CD14-positive monocyte (primary cell): Measurements from ENCODE around the gene OXSR1. TPM values are rescaled to one million over a fixed set of nuclear protein-coding genes. Genes with fewer than 3 reads are reported as not detected.

Source experiments
- DNase-seq, 3 donors: peaks; one replicate each; pipeline ENCODE4 v3.0.0-alpha.2; 2011 to 2022
- H2AFZ ChIP-seq: 2 replicates; pipeline ENCODE4 v1.6.0; 2012; ENCODE audit warnings: mild to moderate bottlenecking, low read depth, low read length, inconsistent platforms; ENCODE audit not compliant: insufficient read depth, poor library complexity, severe bottlenecking
- H3K27ac ChIP-seq, 2 donors: 1 replicate in 1 of 2; 2 replicates in 1 of 2; pipeline ENCODE4 v1.5.1; 2012 to 2013; ENCODE audit warnings: low read length in 2 of 2, control low read depth in 1 of 2, inconsistent platforms in 1 of 2, low read depth in 1 of 2, mild to moderate bottlenecking in 1 of 2
- H3K27me3 ChIP-seq, 2 donors: one replicate each; pipeline versions ENCODE4 v1.6.0 to v1.6.1; 2011 to 2013; ENCODE audit warnings: low read length in 2 of 2; ENCODE audit not compliant: control insufficient read depth in 2 of 2, insufficient read depth in 2 of 2
- H3K36me3 ChIP-seq, 2 donors: replicated peaks in 1 of 2; 1 replicate in 1 of 2; 2 replicates in 1 of 2; pipeline versions ENCODE4 v1.5.1 to v1.6.1; 2012 to 2013; ENCODE audit warnings: low read length in 2 of 2, control low read depth in 1 of 2, inconsistent platforms in 1 of 2, mild to moderate bottlenecking in 1 of 2; ENCODE audit not compliant: insufficient read depth in 2 of 2, control insufficient read depth in 1 of 2
- H3K4me1 ChIP-seq, 2 donors: 1 replicate in 1 of 2; 2 replicates in 1 of 2; pipeline versions ENCODE4 v1.5.1 to v1.6.1; 2012 to 2013; ENCODE audit warnings: low read length in 2 of 2, control low read depth in 1 of 2, inconsistent platforms in 1 of 2, mild to moderate bottlenecking in 1 of 2, moderate library complexity in 1 of 2; ENCODE audit not compliant: insufficient read depth in 2 of 2, control insufficient read depth in 1 of 2
- H3K4me2 ChIP-seq: replicated peaks from 2 replicates; pipeline ENCODE3; 2012; ENCODE audit warnings: low read length, moderate library complexity, mild to moderate bottlenecking; ENCODE audit not compliant: poor library complexity, severe bottlenecking; ENCODE audit errors: extremely low read depth
- H3K4me3 ChIP-seq, 3 experiments: fragments of 200-600 bp in 1 of 3; sonication (generic) in 1 of 3; replicated peaks in 1 of 3; 1 replicate in 2 of 3; 2 replicates in 1 of 3; pipeline ENCODE4 v1.5.1; 2011 to 2013; ENCODE audit warnings: low read length in 3 of 3, mild to moderate bottlenecking in 3 of 3, control low read depth in 2 of 3, low read depth in 2 of 3, inconsistent platforms in 1 of 3, moderate library complexity in 1 of 3
- H3K79me2 ChIP-seq: 2 replicates; pipeline ENCODE4 v1.6.0; 2012; ENCODE audit warnings: mild to moderate bottlenecking, control low read depth, inconsistent platforms, low read length, moderate library complexity; ENCODE audit not compliant: insufficient read depth
- H3K9ac ChIP-seq: 2 replicates; pipeline ENCODE4 v1.6.0; 2017; ENCODE audit warnings: low read length, mild to moderate bottlenecking; ENCODE audit not compliant: insufficient read depth, poor library complexity, severe bottlenecking
- H3K9me3 ChIP-seq, 2 donors: replicated peaks in 1 of 2; 1 replicate in 1 of 2; 2 replicates in 1 of 2; pipeline versions ENCODE4 v1.5.1 to v1.6.1; 2012 to 2013; ENCODE audit warnings: low read length in 2 of 2, control low read depth in 1 of 2; ENCODE audit not compliant: control insufficient read depth in 1 of 2, insufficient read depth in 1 of 2
- H4K20me1 ChIP-seq: 2 replicates; pipeline ENCODE4 v1.6.0; 2012; ENCODE audit warnings: mild to moderate bottlenecking, low read length, control low read depth, moderate library complexity; ENCODE audit not compliant: insufficient read depth
- H3K27ac Mint-ChIP-seq, 7 donors: one replicate each; pipeline ENCODE4 v1.8.0; 2020; ENCODE audit warnings: mild to moderate bottlenecking in 7 of 7, mixed read lengths in 7 of 7, moderate library complexity in 6 of 7, inconsistent platforms in 2 of 7
- H3K27me3 Mint-ChIP-seq, 3 donors: one replicate each; pipeline ENCODE4 v1.8.0; 2021 to 2022; ENCODE audit warnings: low read depth in 3 of 3, mild to moderate bottlenecking in 3 of 3, mixed read lengths in 3 of 3, moderate library complexity in 3 of 3, inconsistent platforms in 1 of 3
- H3K36me3 Mint-ChIP-seq, 2 donors: one replicate each; pipeline ENCODE4 v1.8.0; 2020; ENCODE audit warnings: mixed read lengths in 2 of 2, inconsistent platforms in 1 of 2, mild to moderate bottlenecking in 1 of 2
- H3K4me1 Mint-ChIP-seq: one replicate; pipeline ENCODE4 v1.8.0; 2020; ENCODE audit warnings: mild to moderate bottlenecking, mixed read lengths
- H3K4me3 Mint-ChIP-seq, 2 donors: one replicate each; pipeline ENCODE4 v1.8.0; 2020; ENCODE audit warnings: mild to moderate bottlenecking in 2 of 2, mixed read lengths in 2 of 2, moderate library complexity in 1 of 2
- H3K9me3 Mint-ChIP-seq, 7 donors: one replicate each; pipeline ENCODE4 v1.8.0; 2020 to 2022; ENCODE audit warnings: mixed read lengths in 7 of 7, mild to moderate bottlenecking in 6 of 7, moderate library complexity in 6 of 7, inconsistent platforms in 2 of 7
- WGBS: methylation state at CpG from one replicate; pipeline ENCODE4 v1.1.5; 2013; ENCODE audit warnings: missing lambda C conversion rate; ENCODE audit not compliant: insufficient coverage; 5-methylcytosine and 5-hydroxymethylcytosine counted together
- intact Hi-C, 2 donors: fragments of 100-400 bp; cut with micrococcal nuclease; formaldehyde crosslinking; loops; one replicate each; pipeline versions ENCODE4 v1.15.0 to v1.15.1; 2023
- polyA plus RNA-seq, 3 donors: library from polyadenylated mRNA; depleted of rRNA in 1 of 3; unstranded in 2 of 3; stranded (reverse) in 1 of 3; fragments of 300-500 nt in 2 of 3; fragments of >200 nt in 1 of 3; fragmentation: Illumina TruSeq in 2 of 3; gene quantifications; 1 replicate in 2 of 3; 2 replicates in 1 of 3; pipeline ENCODE4 v1.2.3, GENCODE V29; 2012 to 2021
- TF ChIP-seq, protein P1 (sequence below): fragments of 200-600 bp; IDR thresholded peaks from one replicate; pipeline ENCODE4 v1.8.0; 2022; ENCODE audit warnings: antibody characterized with exemption, mild to moderate bottlenecking

OXSR1 gene
- polyA plus RNA-seq, 3 donors, result 9.4 to 20.3 (median 12.3) TPM

DNA sequence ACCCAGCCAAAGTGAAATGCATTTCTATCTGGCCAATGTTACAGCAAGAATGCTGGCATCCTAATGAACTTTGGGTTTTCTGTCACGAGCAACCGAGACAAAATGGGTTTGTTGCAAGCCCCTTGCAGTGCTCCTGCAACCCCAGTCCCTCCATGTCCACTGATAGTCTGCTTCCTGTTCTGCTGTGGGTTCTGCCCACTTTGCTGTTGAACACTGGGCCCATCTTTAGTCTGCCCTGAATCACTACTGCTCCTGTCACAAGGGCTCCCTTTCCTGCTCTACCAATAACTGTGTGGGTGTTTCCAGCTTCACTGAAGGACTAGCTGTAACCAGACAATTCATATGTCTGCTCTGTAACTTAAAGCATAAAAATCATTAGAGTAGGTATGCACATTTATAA lies 12.7 kb upstream of the OXSR1 start:
- WGBS, result 88% methylated on average over 2 of the region's 2 CpGs
- Mint-ChIP-seq H3K36me3 (peaks cover 4 to 12% of the 10 kb centered on the region in 2 donors), H3K27me3 (no peaks in the 10 kb centered on the region), H3K27ac (peak overlapping the region; percentile 97 to 99 (median 98)), H3K9me3 (peaks cover 0 to 8% (median 3%) of the 10 kb centered on the region in 7 donors), H3K4me3 (no peak overlapping the region), H3K4me1 (peaks cover 70% of the 10 kb centered on the region)
- no peaks in the 10 kb centered on the region for H3K36me3 ChIP-seq
- no peak overlapping the region for H3K4me2 ChIP-seq
- H3K9ac ChIP-seq, result no peak overlapping the region
- H2AFZ ChIP-seq, result no peak overlapping the region
- no peaks in the 10 kb centered on the region for H4K20me1 ChIP-seq
- peaks cover 72 to 73% of the 10 kb centered on the region in 2 donors for H3K4me1 ChIP-seq
- H3K27ac ChIP-seq, result peak overlapping the region; percentile 93 to 95
- H3K4me3 ChIP-seq, result no peak overlapping the region
- TF ChIP-seq, protein P1, sequence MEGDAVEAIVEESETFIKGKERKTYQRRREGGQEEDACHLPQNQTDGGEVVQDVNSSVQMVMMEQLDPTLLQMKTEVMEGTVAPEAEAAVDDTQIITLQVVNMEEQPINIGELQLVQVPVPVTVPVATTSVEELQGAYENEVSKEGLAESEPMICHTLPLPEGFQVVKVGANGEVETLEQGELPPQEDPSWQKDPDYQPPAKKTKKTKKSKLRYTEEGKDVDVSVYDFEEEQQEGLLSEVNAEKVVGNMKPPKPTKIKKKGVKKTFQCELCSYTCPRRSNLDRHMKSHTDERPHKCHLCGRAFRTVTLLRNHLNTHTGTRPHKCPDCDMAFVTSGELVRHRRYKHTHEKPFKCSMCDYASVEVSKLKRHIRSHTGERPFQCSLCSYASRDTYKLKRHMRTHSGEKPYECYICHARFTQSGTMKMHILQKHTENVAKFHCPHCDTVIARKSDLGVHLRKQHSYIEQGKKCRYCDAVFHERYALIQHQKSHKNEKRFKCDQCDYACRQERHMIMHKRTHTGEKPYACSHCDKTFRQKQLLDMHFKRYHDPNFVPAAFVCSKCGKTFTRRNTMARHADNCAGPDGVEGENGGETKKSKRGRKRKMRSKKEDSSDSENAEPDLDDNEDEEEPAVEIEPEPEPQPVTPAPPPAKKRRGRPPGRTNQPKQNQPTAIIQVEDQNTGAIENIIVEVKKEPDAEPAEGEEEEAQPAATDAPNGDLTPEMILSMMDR, result no peak
- peak; percentile 46 to 74 (median 56) for DNase-seq
- no peaks in the 10 kb centered on the region for H3K9me3 ChIP-seq
- H3K79me2 ChIP-seq, result no peaks in the 10 kb centered on the region
- H3K27me3 ChIP-seq, result no peaks in the 10 kb centered on the region
- intact Hi-C loops, result no loop called here

DNA sequence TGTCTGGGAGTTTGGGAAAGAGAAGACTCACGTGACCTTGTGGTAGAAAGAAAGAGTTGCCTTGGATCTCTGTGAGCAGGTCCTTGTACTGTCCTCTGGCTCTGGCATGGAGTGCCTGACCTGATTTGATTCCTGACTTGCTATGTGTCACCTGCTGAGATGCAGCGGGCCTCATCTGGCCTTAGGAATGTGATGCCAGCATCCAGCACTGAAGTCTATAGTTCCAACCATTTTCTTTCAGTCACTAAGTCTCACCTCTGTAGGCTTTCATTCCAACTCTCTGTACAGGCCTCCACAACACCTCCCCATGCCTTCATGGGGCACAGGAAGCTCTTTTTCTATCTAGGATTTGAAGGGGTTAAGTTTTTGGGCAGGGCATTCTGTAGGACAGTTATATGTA lies 12.1 kb upstream of the OXSR1 start:
- H3K9ac ChIP-seq, result no peak overlapping the region
- peak overlapping the region; percentile 97 to 99 (median 98) for H3K27ac Mint-ChIP-seq
- peak overlapping the region in 1 of 2 donors; percentile 30 for H3K4me3 Mint-ChIP-seq
- H3K9me3 ChIP-seq, result no peaks in the 10 kb centered on the region
- DNase-seq, result no peak
- H4K20me1 ChIP-seq, result no peaks in the 10 kb centered on the region
- H3K27ac ChIP-seq, result peak overlapping the region; percentile 58 to 95
- H3K36me3 Mint-ChIP-seq, result peaks cover 4 to 12% of the 10 kb centered on the region in 2 donors
- H3K27me3 Mint-ChIP-seq, result no peaks in the 10 kb centered on the region
- H3K27me3 ChIP-seq, result no peaks in the 10 kb centered on the region
- TF ChIP-seq, protein P1, result no peak
- no peak overlapping the region for H2AFZ ChIP-seq
- H3K4me2 ChIP-seq, result no peak overlapping the region
- H3K9me3 Mint-ChIP-seq, result peaks cover 0 to 4% (median 3%) of the 10 kb centered on the region in 7 donors
- intact Hi-C loops, result no loop called here
- peaks cover 71 to 73% of the 10 kb centered on the region in 2 donors for H3K4me1 ChIP-seq
- no peaks in the 10 kb centered on the region for H3K79me2 ChIP-seq
- 100% methylated on average over 1 of the region's 2 CpGs for WGBS
- no peak overlapping the region for H3K4me3 ChIP-seq
- H3K36me3 ChIP-seq, result no peaks in the 10 kb centered on the region
- peaks cover 68% of the 10 kb centered on the region for H3K4me1 Mint-ChIP-seq
